Brain microvascular endothelial cell (primary cell): Measurements from ENCODE around the gene LRRC8D.
"Not testable (repeated sequence)": the region's sequence is repeated elsewhere in the genome, so short reads cannot be mapped to it uniquely, and the experiment has no call there.

Experiments
- DNase-seq: peaks from one replicate; pipeline ENCODE4 v3.0.0-alpha.2; 2020
- H3K27ac ChIP-seq: fragments of 250-450 bp; sonication (Bioruptor Pico); 2 replicates; pipeline ENCODE4 v1.5.1; 2020; ENCODE audit warnings: mild to moderate bottlenecking, moderate library complexity
- H3K27me3 ChIP-seq: fragments of 250-450 bp; sonication (Bioruptor Pico); replicated peaks from 2 replicates; pipeline ENCODE4 v1.5.1; 2020; ENCODE audit warnings: mild to moderate bottlenecking
- H3K36me3 ChIP-seq: fragments of 250-450 bp; sonication (Bioruptor Pico); replicated peaks from 2 replicates; pipeline ENCODE4 v1.5.1; 2020; ENCODE audit warnings: mild to moderate bottlenecking
- H3K4me3 ChIP-seq: 2 replicates; pipeline ENCODE4 v1.5.1; 2011; ENCODE audit warnings: low read depth, mild to moderate bottlenecking, control low read depth, low read length, moderate library complexity
- in situ Hi-C: cut with HindIII; loops from 2 replicates; pipeline ENCODE4 v1.10.0; 2017; ENCODE audit warnings: low sequenced_read_pairs, low pct_ligation_motif_present
- TF ChIP-seq, protein P1 (sequence below): IDR thresholded peaks from 2 replicates; pipeline ENCODE4 v1.5.1; 2011; ENCODE audit warnings: low read depth, mild to moderate bottlenecking, moderate library complexity, low read length, control low read depth, inconsistent platforms; ENCODE audit errors: missing control alignments

LRRC8D gene

DNA sequence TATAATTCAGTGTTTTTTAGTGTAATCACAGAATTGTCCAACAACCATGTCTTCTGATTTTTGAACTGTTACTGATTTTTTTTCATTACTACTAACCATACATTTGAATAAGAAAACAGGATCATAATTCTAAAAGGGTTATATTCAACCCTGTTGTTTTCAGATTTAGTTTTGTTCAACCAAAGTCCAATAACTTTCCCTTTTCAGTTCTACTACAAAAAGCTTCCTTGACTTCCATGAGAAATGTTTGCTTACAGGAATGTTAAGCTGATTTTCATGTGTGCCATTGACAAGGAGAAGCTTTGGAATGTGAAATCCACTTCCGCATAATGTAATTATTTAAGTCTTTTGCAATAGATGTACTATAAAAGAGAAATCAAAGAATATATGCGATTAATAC lies 102.1 kb downstream of the LRRC8D start:
- Histone ChIP-seq H3K4me3 (no peak overlapping the region), H3K36me3 (peaks cover 2% of the 10 kb centered on the region), H3K27ac (no peak overlapping the region), H3K27me3 (no peaks in the 10 kb centered on the region)
- TF ChIP-seq, protein P1, sequence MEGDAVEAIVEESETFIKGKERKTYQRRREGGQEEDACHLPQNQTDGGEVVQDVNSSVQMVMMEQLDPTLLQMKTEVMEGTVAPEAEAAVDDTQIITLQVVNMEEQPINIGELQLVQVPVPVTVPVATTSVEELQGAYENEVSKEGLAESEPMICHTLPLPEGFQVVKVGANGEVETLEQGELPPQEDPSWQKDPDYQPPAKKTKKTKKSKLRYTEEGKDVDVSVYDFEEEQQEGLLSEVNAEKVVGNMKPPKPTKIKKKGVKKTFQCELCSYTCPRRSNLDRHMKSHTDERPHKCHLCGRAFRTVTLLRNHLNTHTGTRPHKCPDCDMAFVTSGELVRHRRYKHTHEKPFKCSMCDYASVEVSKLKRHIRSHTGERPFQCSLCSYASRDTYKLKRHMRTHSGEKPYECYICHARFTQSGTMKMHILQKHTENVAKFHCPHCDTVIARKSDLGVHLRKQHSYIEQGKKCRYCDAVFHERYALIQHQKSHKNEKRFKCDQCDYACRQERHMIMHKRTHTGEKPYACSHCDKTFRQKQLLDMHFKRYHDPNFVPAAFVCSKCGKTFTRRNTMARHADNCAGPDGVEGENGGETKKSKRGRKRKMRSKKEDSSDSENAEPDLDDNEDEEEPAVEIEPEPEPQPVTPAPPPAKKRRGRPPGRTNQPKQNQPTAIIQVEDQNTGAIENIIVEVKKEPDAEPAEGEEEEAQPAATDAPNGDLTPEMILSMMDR: no peak
- DNase-seq: no peak
- in situ Hi-C loops: no loop called here

GRCh38 chr1:89923517-89923916 lies 102.7 kb downstream of the LRRC8D start:
- in situ Hi-C loops: no loop called here
- no peak for DNase-seq
- TF ChIP-seq, protein P1: no peak

DNA sequence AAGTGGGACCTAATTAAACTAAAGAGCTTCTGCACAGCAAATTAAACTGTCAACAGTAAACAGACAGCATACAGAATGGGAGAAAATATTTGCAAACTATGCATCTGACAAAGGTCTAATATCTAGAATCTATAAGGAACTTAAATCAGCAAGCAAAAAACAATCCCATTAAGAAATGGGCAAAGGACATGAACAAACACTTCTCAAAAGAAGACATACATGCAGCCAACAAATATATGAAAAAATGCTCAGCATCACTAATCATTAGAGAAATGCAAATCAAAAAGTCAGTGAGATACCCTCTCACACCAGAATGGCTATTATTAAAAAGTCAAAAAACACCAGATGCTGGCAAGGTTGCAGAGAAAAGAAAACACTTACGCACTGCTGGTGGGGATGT lies 103.2 kb downstream of the LRRC8D start:
- H3K4me3 ChIP-seq, H3K27me3 ChIP-seq, DNase-seq, in situ Hi-C loops, H3K36me3 ChIP-seq, H3K27ac ChIP-seq: not testable (repeated sequence)

More at GRCh38 chr1:89923517-89923916, 102.7 kb downstream of the LRRC8D start:
- H3K36me3 ChIP-seq: peaks cover 2% of the 10 kb centered on the region
- no peaks in the 10 kb centered on the region for H3K27me3 ChIP-seq
- no peak overlapping the region for H3K27ac ChIP-seq
- H3K4me3 ChIP-seq: no peak overlapping the region

- H3K27me3 ChIP-seq: no peaks in the 10 kb centered on the region
- TF ChIP-seq, protein P1: no peak
- peaks cover 2% of the 10 kb centered on the region for H3K36me3 ChIP-seq
- no peak for DNase-seq
- no peak overlapping the region for H3K4me3 ChIP-seq
- in situ Hi-C loops: no loop called here
- H3K27ac ChIP-seq: no peak overlapping the region
These were observed 106.2 kb downstream of the LRRC8D start for GRCh38 chr1:89927049-89927448.

GRCh38 chr1:89927478-89927877 lies 106.6 kb downstream of the LRRC8D start:
- TF ChIP-seq, protein P1: no peak
- Histone ChIP-seq H3K36me3 (peaks cover 2% of the 10 kb centered on the region), H3K27ac (no peak overlapping the region), H3K27me3 (no peaks in the 10 kb centered on the region), H3K4me3 (no peak overlapping the region)
- DNase-seq: no peak
- in situ Hi-C loops: no loop called here

GRCh38 chr1:89928506-89928905 lies 107.7 kb downstream of the LRRC8D start:
- DNase-seq: no peak
- peaks cover 2% of the 10 kb centered on the region for H3K36me3 ChIP-seq
- no peaks in the 10 kb centered on the region for H3K27me3 ChIP-seq
- in situ Hi-C loops: no loop called here
- H3K27ac ChIP-seq: no peak overlapping the region
- TF ChIP-seq, protein P1: no peak
- H3K4me3 ChIP-seq: no peak overlapping the region
